IMR-90 (cell line): Measurements from ENCODE around the gene IL20RA. TPM values are rescaled to one million over a fixed set of nuclear protein-coding genes. Genes with fewer than 3 reads are reported as not detected.

ENCODE experiments used
- ATAC-seq: fragments of 200-7000 bp; cut with Tn5 transposase; 2 replicates; pipeline ENCODE4 v1.9.1; 2020; ENCODE audit warnings: low read depth, mild to moderate bottlenecking, moderate library complexity
- BruUV-seq: library from RNA; stranded (reverse); fragments of 400-500 nt; replicated peaks from 2 replicates; lab custom pipeline; 2021; lab: Mats Ljungman, UMichigan
- CTCF ChIA-PET: fragments of 300-600 bp; formaldehyde crosslinking; extraction: SDS; loops from one replicate; lab custom pipeline; 2021; ENCODE audit warnings: antibody characterized with exemption; lab: Yijun Ruan, JAX
- POLR2A ChIA-PET: fragments of 300-600 bp; sonication (Branson Sonifier 250); formaldehyde crosslinking; loops from one replicate; lab custom pipeline; 2022; ENCODE audit warnings: antibody characterized with exemption; ENCODE audit not compliant: unreplicated experiment; lab: Charles Lee
- DNase-seq: peaks from one replicate; pipeline ENCODE4 v3.0.0; 2013
- H2AFZ ChIP-seq: replicated peaks from 2 replicates; pipeline ENCODE3; 2013; ENCODE audit warnings: low read length, mild to moderate bottlenecking; ENCODE audit not compliant: poor library complexity
- H2AK5ac ChIP-seq: 2 replicates; pipeline ENCODE4 v1.6.1; 2013; ENCODE audit warnings: low read depth, low read length, inconsistent platforms
- H2AK9ac ChIP-seq: replicated peaks from 2 replicates; pipeline ENCODE3; 2013; ENCODE audit warnings: mild to moderate bottlenecking, low read depth, low read length, moderate library complexity; ENCODE audit not compliant: poor library complexity
- H2BK120ac ChIP-seq: 2 replicates; pipeline ENCODE4 v1.6.1; 2013; ENCODE audit warnings: low read depth, low read length, inconsistent platforms
- H2BK15ac ChIP-seq: 3 replicates; pipeline ENCODE4 v1.6.1; 2013; ENCODE audit warnings: low read depth, low read length, inconsistent platforms
- H2BK20ac ChIP-seq: 2 replicates; pipeline ENCODE4 v1.6.1; 2013; ENCODE audit warnings: low read depth, mild to moderate bottlenecking, inconsistent platforms, low read length, moderate library complexity
- H2BK5ac ChIP-seq: 2 replicates; pipeline ENCODE4 v1.6.1; 2013; ENCODE audit warnings: mild to moderate bottlenecking, low read depth, low read length, inconsistent platforms; ENCODE audit not compliant: poor library complexity, severe bottlenecking
- H3K14ac ChIP-seq: replicated peaks from 2 replicates; pipeline ENCODE4 v1.6.1; 2013; ENCODE audit warnings: low read depth, low read length, inconsistent platforms
- H3K18ac ChIP-seq: 2 replicates; pipeline ENCODE4 v1.6.1; 2013; ENCODE audit warnings: low read depth, low read length, control low read depth
- H3K23ac ChIP-seq: 2 replicates; pipeline ENCODE4 v1.6.1; 2013; ENCODE audit warnings: low read depth, low read length, inconsistent platforms
- H3K27ac ChIP-seq: 2 replicates; pipeline ENCODE4 v1.5.1; 2013; ENCODE audit warnings: mild to moderate bottlenecking, control low read depth, low read length; ENCODE audit not compliant: insufficient read depth
- H3K27me3 ChIP-seq: 2 replicates; pipeline ENCODE4 v1.6.1; 2013; ENCODE audit warnings: low read length; ENCODE audit not compliant: control insufficient read depth, insufficient read depth
- H3K36me3 ChIP-seq: 2 replicates; pipeline ENCODE4 v1.6.1; 2013; ENCODE audit warnings: low read length, mixed read lengths; ENCODE audit not compliant: control insufficient read depth, insufficient read depth
- H3K4ac ChIP-seq: 2 replicates; pipeline ENCODE4 v1.6.1; 2013; ENCODE audit warnings: low read depth, low read length, inconsistent platforms
- H3K4me1 ChIP-seq: 2 replicates; pipeline ENCODE4 v1.6.1; 2013; ENCODE audit warnings: low read length, mixed read lengths; ENCODE audit not compliant: control insufficient read depth, insufficient read depth
- H3K4me2 ChIP-seq: 2 replicates; pipeline ENCODE4 v1.6.1; 2013; ENCODE audit warnings: low read depth, mild to moderate bottlenecking, control low read depth, low read length, moderate library complexity
- H3K4me3 ChIP-seq: 2 replicates; pipeline ENCODE4 v1.5.1; 2013; ENCODE audit warnings: low read depth, mild to moderate bottlenecking, control low read depth, low read length, moderate library complexity; ENCODE audit not compliant: insufficient read depth
- H3K56ac ChIP-seq: 2 replicates; pipeline ENCODE4 v1.6.1; 2013; ENCODE audit warnings: low read length, inconsistent platforms; ENCODE audit not compliant: insufficient read depth; ENCODE audit errors: extremely low read depth
- H3K79me1 ChIP-seq, 2 experiments: 2 replicates each; pipeline ENCODE4 v1.6.1; 2013; ENCODE audit warnings: low read length in 2 of 2, inconsistent platforms in 1 of 2, low read depth in 1 of 2
- H3K9ac ChIP-seq: 2 replicates; pipeline ENCODE4 v1.6.1; 2013; ENCODE audit warnings: low read depth, low read length, control low read depth
- H3K9me1 ChIP-seq: 2 replicates; pipeline ENCODE4 v1.6.1; 2013; ENCODE audit warnings: low read length, inconsistent platforms; ENCODE audit not compliant: insufficient read depth
- H3K9me3 ChIP-seq: 2 replicates; pipeline ENCODE4 v1.6.1; 2013; ENCODE audit warnings: low read length; ENCODE audit not compliant: control insufficient read depth, insufficient read depth
- H4K20me1 ChIP-seq: 2 replicates; pipeline ENCODE4 v1.6.1; 2013; ENCODE audit warnings: low read length, inconsistent platforms; ENCODE audit not compliant: insufficient read depth
- H4K5ac ChIP-seq: 2 replicates; pipeline ENCODE4 v1.6.1; 2013; ENCODE audit warnings: mild to moderate bottlenecking, low read depth, low read length, control low read depth
- H4K8ac ChIP-seq, 2 experiments: 2 replicates each; pipeline ENCODE4 v1.6.1; 2013; ENCODE audit warnings: low read depth in 2 of 2, low read length in 2 of 2, control low read depth in 1 of 2, inconsistent platforms in 1 of 2
- H4K91ac ChIP-seq: 2 replicates; pipeline ENCODE4 v1.6.1; 2013; ENCODE audit warnings: low read depth, low read length, inconsistent platforms; ENCODE audit not compliant: insufficient read depth
- BHLHE40 ChIP-seq: fragments of 150-350 bp; IDR thresholded peaks from 2 replicates; pipeline ENCODE4 v1.6.1; 2016; ENCODE audit warnings: mild to moderate bottlenecking, low read depth, low read length
- CEBPB ChIP-seq: IDR thresholded peaks from 2 replicates; pipeline ENCODE4 v1.6.1; 2012; ENCODE audit warnings: low read depth, low read length, improper control_type of control experiment
- CHD1 ChIP-seq: IDR thresholded peaks from 2 replicates; pipeline ENCODE4 v1.6.1; 2012; ENCODE audit warnings: low read depth, low read length, improper control_type of control experiment
- ELK1 ChIP-seq: fragments of 150-350 bp; IDR thresholded peaks from 2 replicates; pipeline ENCODE4 v1.6.1; 2016; ENCODE audit warnings: low read depth, mild to moderate bottlenecking, low read length, moderate library complexity, borderline replicate concordance
- MAFK ChIP-seq: IDR thresholded peaks from 2 replicates; pipeline ENCODE4 v1.6.1; 2012; ENCODE audit warnings: low read depth, low read length, improper control_type of control experiment
- MAZ ChIP-seq: IDR thresholded peaks from 2 replicates; pipeline ENCODE4 v1.6.1; 2012; ENCODE audit warnings: low read depth, mild to moderate bottlenecking, low read length, improper control_type of control experiment, moderate library complexity, borderline replicate concordance
- MXI1 ChIP-seq: IDR thresholded peaks from 2 replicates; pipeline ENCODE4 v1.6.1; 2012; ENCODE audit warnings: low read depth, mild to moderate bottlenecking, low read length, moderate library complexity, borderline replicate concordance
- RCOR1 ChIP-seq: IDR thresholded peaks from 2 replicates; pipeline ENCODE4 v1.6.1; 2012; ENCODE audit warnings: mild to moderate bottlenecking, low read length, improper control_type of control experiment; ENCODE audit not compliant: insufficient replicate concordance
- RFX5 ChIP-seq: IDR thresholded peaks from 2 replicates; pipeline ENCODE4 v1.8.0; 2012; ENCODE audit warnings: low read depth, mild to moderate bottlenecking, low read length, moderate library complexity
- WGBS, 2 experiments: methylation state at CpG; one replicate each; pipeline versions ENCODE4 v1.1.5 to v1.1.7; 2013; ENCODE audit warnings: missing lambda C conversion rate in 2 of 2; ENCODE audit not compliant: insufficient read length in 1 of 2; ENCODE audit errors: extremely low coverage in 2 of 2; 5-methylcytosine and 5-hydroxymethylcytosine counted together
- dilution Hi-C: fragments of 300-500 bp; cut with HindIII; formaldehyde crosslinking; loops from one replicate; pipeline ENCODE4 v1.14.3; 2018; ENCODE audit warnings: low sequenced_read_pairs; ENCODE audit not compliant: unreplicated experiment
- in situ Hi-C: fragments of 300-500 bp; cut with MboI; formaldehyde crosslinking; loops from 3 replicates; pipeline ENCODE4 v1.14.3; 2019; ENCODE audit warnings: low sequenced_read_pairs, inconsistent platforms, mixed read lengths
- intact Hi-C: fragments of 100-400 bp; cut with micrococcal nuclease; formaldehyde crosslinking; loops from 2 replicates; pipeline ENCODE4 v1.10.0; 2022
- polyA plus RNA-seq, 3 experiments: library from polyadenylated mRNA; depleted of rRNA; stranded (reverse); fragments of >200 nt; gene quantifications; 2 replicates each; pipeline ENCODE4 v1.2.3, GENCODE V29; 2012; ENCODE audit warnings: low replicate concordance in 1 of 3
- total RNA-seq: library from RNA; depleted of rRNA; stranded (reverse); fragments of >200 nt; gene quantifications from 2 replicates; pipeline ENCODE4 v1.2.3, GENCODE V29; 2012

IL20RA gene
- total and polyA plus RNA-seq, 2 of the 4 experiments (the other 2 are of a cell fraction) = 0.02 TPM; not detected in 1

DNA sequence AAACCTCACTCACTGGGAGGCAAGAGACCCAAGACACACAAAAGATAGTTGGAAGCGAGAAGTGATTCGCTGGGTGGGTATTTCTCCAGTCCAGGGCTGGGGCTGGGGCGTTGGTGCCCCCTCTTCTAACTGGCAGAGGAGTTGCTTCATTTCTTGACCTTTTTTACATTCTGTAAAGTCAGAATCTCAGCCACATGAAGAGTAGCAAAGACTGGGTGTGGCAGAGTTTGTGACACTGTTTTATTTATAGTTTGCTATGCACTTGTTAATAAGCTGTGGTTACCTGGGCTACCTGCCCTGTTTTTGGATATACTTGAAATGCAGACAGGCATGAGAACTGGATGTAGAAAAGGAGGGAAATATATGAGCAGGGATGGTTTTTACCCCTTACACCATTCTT is 42.3 kb downstream of the IL20RA start:
- Histone ChIP-seq H4K8ac (no peak overlapping the region), H3K4ac (no peak overlapping the region), H2AK9ac (no peak overlapping the region), H2BK5ac (no peak overlapping the region), H4K5ac (no peak overlapping the region), H2AK5ac (no peak overlapping the region), H3K9me1 (no peaks in the 10 kb centered on the region), H4K91ac (no peak overlapping the region), H3K36me3 (no peaks in the 10 kb centered on the region), H3K14ac (no peak overlapping the region), H2AFZ (no peak overlapping the region), H3K9ac (no peak overlapping the region), H3K27me3 (peaks cover 7% of the 10 kb centered on the region), H3K27ac (no peak overlapping the region), H3K4me2 (no peak overlapping the region), H3K4me1 (no peaks in the 10 kb centered on the region), H2BK15ac (no peak overlapping the region), H3K79me1 (no peaks in the 10 kb centered on the region), H3K56ac (no peak overlapping the region), H2BK120ac (no peak overlapping the region), H2BK20ac (no peak overlapping the region), H3K23ac (no peak overlapping the region), H3K4me3 (no peak overlapping the region), H3K18ac (no peak overlapping the region), H3K9me3 (no peaks in the 10 kb centered on the region), H4K20me1 (no peaks in the 10 kb centered on the region)
- in situ Hi-C loops = no loop called here
- CTCF ChIA-PET = no interaction called here
- dilution Hi-C loops = no loop called here
- POLR2A ChIA-PET = no interaction called here
- ATAC-seq = no peak
- no peak for TF ChIP-seq ELK1
- TF ChIP-seq MXI1 = no peak
- no peak for TF ChIP-seq BHLHE40
- TF ChIP-seq CHD1 = no peak
- no peak for TF ChIP-seq MAFK
- TF ChIP-seq MAZ = no peak
- TF ChIP-seq RCOR1 = no peak
- TF ChIP-seq RFX5 = no peak
- TF ChIP-seq CEBPB = no peak
- intact Hi-C loops = no loop called here
- no TSS peak for BruUV-seq
- no peak for DNase-seq
- no CpG with 5 or more reads among the region's 3 CpGs for WGBS, 2 experiments
